ENCODE data around the gene ADRA2C.

GRCh38 chr4:3721186-3721585, 45.0 kb upstream of the ADRA2C start:
- no peak for TF ChIP-seq CTCF (IDR thresholded peaks at IDR 0.05)
- TF ChIP-seq POLR2A (IDR thresholded peaks at IDR 0.05): no peak
